ENCODE measurements around the gene COLGALT1. TPM values are rescaled to one million over a fixed set of nuclear protein-coding genes. Genes with fewer than 3 reads are reported as not detected.
A peak's percentile ranks its signal among the peaks of the same experiment; 100 is the strongest.

Gene COLGALT1
- total and polyA plus RNA-seq, 2 of the 8 experiments (the other 6 are each of a cell fraction or from before 2014, with no cell fraction given) = 44.7 to 58.1 TPM

GRCh38 chr19:17562561-17562960 is 7.1 kb downstream of the COLGALT1 start:
- ChIA-PET POLR2A (ENCODE audit: partially characterized antibody) (interaction anchor here (0.6 kb wide), 1 partner anchor 68 kb away, joined by 3 read pairs; no protein-coding TSS in a partner anchor), CTCF (ENCODE audit: partially characterized antibody) (interaction anchor here (1.0 to 2.6 kb wide), 4 partner anchors 11 to 73 kb away, joined by 3 to 12 read pairs (median 4); no protein-coding TSS in a partner anchor)
- H2BK12ac ChIP-seq (ENCODE audit: low read depth, low read length) = no peak overlapping the region
- H4K5ac ChIP-seq (ENCODE audit: insufficient read length, low read depth, low read length) = no peak overlapping the region
- no peak for FAIRE-seq
- H3K9me3 ChIP-seq (ENCODE audit: insufficient read depth in 2 of 2, low read depth in 1 of 2, low read length in 1 of 2) = no peaks in the 10 kb centered on the region
- H3K4me1 ChIP-seq (replicated peaks in 1 of 4; ENCODE audit: control insufficient read depth in 3 of 4, insufficient read depth in 4 of 4, low read length in 3 of 4) = no peaks in the 10 kb centered on the region
- no peak overlapping the region; the same call in 1 of the 2 replicates for H3K27ac ChIP-seq (ENCODE audit: low read depth, low read length)
- H3K56ac ChIP-seq (replicated peaks; ENCODE audit: insufficient read length, low read depth, low read length) = no peak overlapping the region
- no peaks in the 10 kb centered on the region for H3K23me2 ChIP-seq (ENCODE audit: low read depth, low read length)
- no peak overlapping the region for H2AK5ac ChIP-seq (ENCODE audit: low read depth, low read length)
- H2BK120ac ChIP-seq (replicated peaks; ENCODE audit: low read depth, low read length) = no peak overlapping the region
- no peak overlapping the region for H2BK20ac ChIP-seq (ENCODE audit: low read length)
- no peaks in the 10 kb centered on the region for H3K79me1 ChIP-seq (ENCODE audit: low read depth, low read length)
- H3K14ac ChIP-seq (ENCODE audit: insufficient read length) = no peak overlapping the region
- peak overlapping the region; percentile 39; the same call in 1 of the 2 replicates for H2BK5ac ChIP-seq (ENCODE audit: low read depth, low read length)
- H2BK15ac ChIP-seq (ENCODE audit: low read length) = no peak overlapping the region
- H3K18ac ChIP-seq (ENCODE audit: extremely low read depth, low read length) = no peak overlapping the region
- TF ChIP-seq SIN3A (conservative IDR thresholded peaks at IDR 0.05 in 1 of 2, IDR thresholded peaks at IDR 0.05 in 1 of 2; ENCODE audit: low read depth in 1 of 2, low read length in 2 of 2) = no peak
- TF ChIP-seq HDAC6 (IDR thresholded peaks at IDR 0.05; ENCODE audit: low read depth, low read length) = no peak
- no peak for TF ChIP-seq PHF8 (conservative IDR thresholded peaks at IDR 0.05; ENCODE audit: low read depth, low read length)
- no peak for TF ChIP-seq ZNF274 (IDR thresholded peaks at IDR 0.05; ENCODE audit: borderline replicate concordance, extremely low read depth, low read length)
- no peak for TF ChIP-seq TCF12 (IDR thresholded peaks at IDR 0.05; ENCODE audit: low read depth, low read length)
- no peak for TF ChIP-seq YY1 (IDR thresholded peaks at IDR 0.05; ENCODE audit: low read depth, low read length)
- TF ChIP-seq, protein P1, sequence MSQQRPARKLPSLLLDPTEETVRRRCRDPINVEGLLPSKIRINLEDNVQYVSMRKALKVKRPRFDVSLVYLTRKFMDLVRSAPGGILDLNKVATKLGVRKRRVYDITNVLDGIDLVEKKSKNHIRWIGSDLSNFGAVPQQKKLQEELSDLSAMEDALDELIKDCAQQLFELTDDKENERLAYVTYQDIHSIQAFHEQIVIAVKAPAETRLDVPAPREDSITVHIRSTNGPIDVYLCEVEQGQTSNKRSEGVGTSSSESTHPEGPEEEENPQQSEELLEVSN (IDR thresholded peaks at IDR 0.05) = no peak
- no peak for TF ChIP-seq SP4 (IDR thresholded peaks at IDR 0.05; ENCODE audit: low read length)
- TF ChIP-seq EP300 (IDR thresholded peaks at IDR 0.05; ENCODE audit: borderline replicate concordance in 1 of 2, low read depth in 2 of 2, low read length in 2 of 2) = no peak
- TF ChIP-seq CHD1 (IDR thresholded peaks at IDR 0.05; ENCODE audit: low read depth, low read length) = no peak
- TF ChIP-seq RXRA (IDR thresholded peaks at IDR 0.05; ENCODE audit: insufficient read depth, low read depth, low read length) = no peak
- no peaks in the 10 kb centered on the region for H3K79me2 ChIP-seq (ENCODE audit: control insufficient read depth in 1 of 2, insufficient read depth in 2 of 2, low read length in 2 of 2)
- no peak overlapping the region for H2AFZ ChIP-seq (ENCODE audit: low read length)
- no peak overlapping the region for H3K4ac ChIP-seq (replicated peaks; ENCODE audit: insufficient read length, low read depth, low read length)
- no peak overlapping the region for H3K4me2 ChIP-seq (ENCODE audit: insufficient read depth in 1 of 2, low read depth in 2 of 2, low read length in 2 of 2)
- H3K27me3 ChIP-seq (replicated peaks in 1 of 4; ENCODE audit: control insufficient read depth in 3 of 4, extremely low read depth in 1 of 4, insufficient read depth in 3 of 4, low read length in 3 of 4) = no peaks in the 10 kb centered on the region
- H3K36me3 ChIP-seq (ENCODE audit: control insufficient read depth in 2 of 4, insufficient read depth in 4 of 4, low read length in 3 of 4) = peaks cover 0 to 4% (median 0%) of the 10 kb centered on the region in 4 experiments; a peak in 2 of 8 replicates
- no peak overlapping the region for H4K8ac ChIP-seq (ENCODE audit: extremely low read depth, insufficient read depth, low read length)
- no peak overlapping the region for H3K4me3 ChIP-seq (ENCODE audit: extremely low read depth in 1 of 4, insufficient read depth in 2 of 4, low read depth in 3 of 4, low read length in 4 of 4)
- WGBS, 2 experiments (ENCODE audit: extremely low coverage in 1 of 2, insufficient coverage in 1 of 2, insufficient read length in 1 of 2, insufficient replicate concordance in 2 of 2, low coverage in 1 of 2, low lambda C conversion rate in 2 of 2, missing lambda C conversion rate in 1 of 2) = 78% methylated on average over 11 of the region's 11 CpGs; no CpG with 5 or more reads in 1 of the 2 experiments
- H4K20me1 ChIP-seq (replicated peaks in 1 of 2; ENCODE audit: control insufficient read depth in 1 of 2, insufficient read depth in 2 of 2, low read length in 2 of 2) = peaks cover 2 to 3% of the 10 kb centered on the region in 2 experiments
- H3K9ac ChIP-seq (replicated peaks in 1 of 4; ENCODE audit: extremely low read depth in 1 of 4, low read depth in 3 of 4, low read length in 3 of 4) = no peak overlapping the region
- no peak overlapping the region for H4K91ac ChIP-seq (replicated peaks; ENCODE audit: insufficient read length, low read length)
- no peak overlapping the region for H3K23ac ChIP-seq (ENCODE audit: insufficient read length)
- DNase-seq (ENCODE audit: low read depth in 1 of 2, low spot score in 2 of 2) = no peak
